ENCODE data around the gene EHD3.

GRCh38 chr2:31244101-31244500 lies 10.1 kb downstream of the EHD3 start:
- TF ChIP-seq CTCF (IDR thresholded peaks at IDR 0.05; ENCODE audit: insufficient read depth, low read length) = no peak
- TF ChIP-seq POLR2AphosphoS5 (IDR thresholded peaks at IDR 0.05; ENCODE audit: low read depth) = no peak
- no peak for TF ChIP-seq REST (IDR thresholded peaks at IDR 0.05; ENCODE audit: insufficient replicate concordance, low read depth)
- TF ChIP-seq GABPA (IDR thresholded peaks at IDR 0.05; ENCODE audit: low read depth) = no peak
